Measurements from ENCODE around the gene TGFBR3L.
A peak's percentile ranks its signal among the peaks of the same experiment; 100 is the strongest.

TGFBR3L gene

DNA sequence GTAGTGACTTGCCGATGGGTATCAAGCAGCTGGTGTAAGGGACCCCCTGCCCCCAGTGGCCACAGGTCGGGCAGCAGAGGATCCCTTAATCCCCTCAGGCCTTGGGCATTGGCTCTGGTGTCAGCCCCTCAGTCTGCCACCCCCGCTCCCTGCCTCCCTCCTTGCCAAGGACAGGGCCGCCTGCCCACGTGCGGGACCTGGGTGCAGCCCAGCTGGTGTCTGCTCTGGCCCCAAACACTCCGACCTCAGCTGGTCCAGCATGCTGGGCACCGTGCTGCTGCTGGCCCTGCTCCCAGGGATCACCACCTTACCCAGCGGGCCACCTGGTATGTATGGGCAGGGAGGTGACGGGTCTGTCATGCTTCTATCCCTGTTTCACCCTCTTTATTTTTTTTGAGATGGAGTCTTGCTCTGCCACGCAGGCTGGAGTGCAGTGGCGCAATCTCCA is at the start of gene TGFBR3L:
Gene TGFBR3L, plus strand, starts transcription at position 233 of the 448 bp plus-strand sequence.
- no peak for DNase-seq

- no peak for DNase-seq
Measured at GRCh38 chr19:7865262-7865911, 49.2 kb upstream of the TGFBR3L start.

DNA sequence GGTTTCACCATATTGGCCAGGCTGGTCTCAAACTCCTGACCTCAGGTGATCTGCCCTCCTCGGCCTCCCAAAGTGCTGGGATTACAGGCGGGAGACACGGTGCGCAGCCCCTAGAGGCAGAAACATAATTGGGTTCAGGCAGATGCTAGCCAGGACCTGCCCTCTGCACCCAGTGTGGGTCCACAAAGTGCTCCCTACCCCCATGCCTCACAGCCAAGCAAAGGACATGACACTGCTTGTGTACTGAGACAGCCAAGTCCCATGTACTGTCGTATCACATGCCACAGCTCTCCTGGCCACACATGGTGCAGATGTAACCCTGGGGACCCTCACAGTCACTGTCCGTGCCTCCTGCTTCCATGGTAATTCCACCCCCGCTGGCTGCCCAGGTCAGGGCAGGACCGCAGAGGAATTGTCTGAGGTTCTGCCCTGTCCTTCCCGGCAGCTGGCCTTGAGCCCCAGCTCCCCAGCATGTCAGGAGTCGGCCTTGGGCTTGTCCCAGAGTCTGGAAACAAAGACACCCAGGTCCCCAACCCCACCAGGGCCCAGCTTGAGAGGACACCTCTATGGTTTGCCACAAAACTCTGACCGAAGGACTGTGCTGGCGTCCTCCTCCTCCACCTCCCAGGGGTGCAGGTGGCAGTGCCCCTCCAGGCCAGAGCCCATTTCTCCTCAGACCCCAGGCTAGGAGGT is 48.1 kb upstream of the TGFBR3L start:
- no peak for DNase-seq

GRCh38 chr19:7867092-7867844 is 47.4 kb upstream of the TGFBR3L start:
- DNase-seq, result no peak

GRCh38 chr19:7868326-7868670 is 46.3 kb upstream of the TGFBR3L start:
- no peak for DNase-seq

DNA sequence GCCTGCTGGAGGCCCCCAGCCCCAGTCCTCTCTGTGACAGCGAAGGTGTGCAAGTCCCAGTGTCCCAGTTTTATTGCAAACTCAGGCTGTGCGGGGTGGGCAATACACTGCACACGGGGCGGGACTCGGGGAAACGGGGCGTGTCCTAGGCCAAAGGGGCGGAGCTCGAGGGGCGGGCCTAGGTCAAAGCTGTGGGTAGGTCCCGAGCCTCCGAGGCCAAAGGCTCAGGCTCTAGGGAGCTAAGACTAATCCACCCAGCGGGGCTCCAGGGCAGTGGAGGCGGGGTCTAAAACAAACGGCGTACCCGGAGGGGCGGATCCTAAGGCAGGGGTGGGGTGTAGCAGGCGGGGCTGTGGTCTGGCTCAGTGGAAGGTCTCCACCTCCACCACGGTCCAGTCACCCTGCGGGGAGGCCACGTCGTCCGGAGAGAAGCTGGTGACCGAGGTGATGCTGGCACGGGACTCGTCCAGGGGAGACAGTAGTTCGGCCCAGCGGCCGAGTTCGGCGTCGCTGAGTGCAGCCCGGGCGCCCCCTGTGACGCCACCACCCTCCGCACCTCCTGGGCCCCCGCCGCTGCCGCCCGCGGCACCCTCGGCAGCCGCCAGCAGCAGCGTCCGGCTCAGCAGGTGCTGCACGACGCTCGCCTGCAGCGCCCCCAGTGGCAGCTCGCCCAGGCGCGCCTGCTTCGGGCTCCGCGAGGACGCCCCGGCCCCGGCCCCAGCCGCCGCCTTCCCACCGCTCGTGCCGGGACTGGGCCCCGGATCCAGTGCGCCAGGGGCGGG is 45.8 kb upstream of the TGFBR3L start:
- DNase-seq, result peak; percentile 27 to 73

- no peak for DNase-seq
Measured at GRCh38 chr19:7869453-7869909, 45.1 kb upstream of the TGFBR3L start.

DNA sequence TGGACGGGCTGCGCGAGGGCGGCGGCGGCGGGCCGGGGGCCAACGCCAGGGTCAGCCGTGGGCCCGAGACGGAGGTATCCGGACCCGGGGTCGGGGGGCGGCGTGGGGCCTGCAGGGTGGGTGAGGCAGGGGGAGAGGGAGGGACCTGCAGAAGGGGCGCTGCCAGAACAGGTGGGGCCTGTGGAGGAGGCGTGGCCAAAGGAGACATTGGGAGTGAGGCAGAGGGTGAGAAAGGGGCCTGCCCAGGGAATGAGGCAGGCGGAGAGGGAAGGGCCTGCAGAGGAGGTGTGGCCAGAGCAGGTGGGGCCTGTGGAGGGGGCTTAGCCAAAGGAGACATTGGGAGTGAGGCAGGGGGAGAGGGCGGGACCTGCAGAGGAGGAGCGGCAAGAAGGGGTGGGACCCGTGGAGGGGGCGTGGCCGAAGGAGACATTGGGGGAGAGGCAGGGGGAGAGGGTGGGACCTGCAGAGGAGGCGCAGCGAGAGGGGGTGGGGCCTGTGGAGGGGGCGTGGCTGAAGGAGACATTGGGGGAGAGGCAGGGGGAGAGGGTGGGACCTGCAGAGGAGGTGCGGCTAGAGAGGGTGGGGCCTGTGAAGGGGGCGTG is 44.6 kb upstream of the TGFBR3L start:
- no peak for DNase-seq

DNA sequence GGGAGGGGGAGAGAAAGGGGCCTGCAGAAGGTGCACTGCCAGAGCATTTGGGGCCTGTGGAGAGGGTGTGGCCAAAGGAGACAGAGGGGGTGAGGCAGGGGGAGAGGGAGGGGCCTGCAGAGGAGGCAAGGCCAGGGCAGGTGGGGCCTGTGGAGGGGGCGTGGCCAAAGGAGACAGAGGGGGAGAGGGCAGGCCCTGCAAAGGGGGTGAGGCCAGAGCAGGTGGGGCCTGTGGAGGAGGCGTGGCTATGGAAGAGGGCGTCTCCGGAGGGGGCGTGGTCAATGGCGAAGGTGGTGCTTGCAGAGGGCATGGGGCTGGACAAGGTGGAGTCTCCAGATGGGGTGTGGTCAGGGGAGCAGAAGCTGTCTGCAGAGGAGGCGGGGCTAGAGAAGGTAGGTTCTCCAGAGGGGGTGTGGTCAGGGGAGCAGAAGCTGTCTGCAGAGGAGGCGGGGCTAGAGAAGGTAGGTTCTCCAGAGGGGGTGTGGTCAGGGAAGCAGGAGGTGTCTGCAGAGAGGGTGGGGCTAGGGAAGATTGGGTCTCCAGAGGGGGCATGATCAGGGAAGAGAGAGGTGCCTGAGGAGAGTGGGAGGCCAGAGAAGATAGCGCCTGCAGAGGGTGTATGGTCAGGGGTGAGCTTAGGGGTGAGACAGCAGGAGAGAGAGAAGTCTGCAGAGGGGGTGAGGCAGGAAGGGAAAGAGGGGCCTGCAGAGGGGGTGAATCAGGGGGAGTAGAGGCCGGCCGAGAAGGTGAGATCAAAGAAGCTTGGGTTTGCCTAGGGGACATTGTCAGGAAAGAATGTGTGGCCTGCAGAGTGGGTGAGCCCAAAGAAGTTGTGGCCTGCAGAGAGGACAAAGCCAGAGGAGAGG is 43.8 kb upstream of the TGFBR3L start:
- no peak for DNase-seq

- DNase-seq, result peak; percentile 15 to 66
Measured at GRCh38 chr19:7871437-7872305, 43.0 kb upstream of the TGFBR3L start.

GRCh38 chr19:7872306-7873204 is 42.1 kb upstream of the TGFBR3L start:
- DNase-seq, result no peak

DNA sequence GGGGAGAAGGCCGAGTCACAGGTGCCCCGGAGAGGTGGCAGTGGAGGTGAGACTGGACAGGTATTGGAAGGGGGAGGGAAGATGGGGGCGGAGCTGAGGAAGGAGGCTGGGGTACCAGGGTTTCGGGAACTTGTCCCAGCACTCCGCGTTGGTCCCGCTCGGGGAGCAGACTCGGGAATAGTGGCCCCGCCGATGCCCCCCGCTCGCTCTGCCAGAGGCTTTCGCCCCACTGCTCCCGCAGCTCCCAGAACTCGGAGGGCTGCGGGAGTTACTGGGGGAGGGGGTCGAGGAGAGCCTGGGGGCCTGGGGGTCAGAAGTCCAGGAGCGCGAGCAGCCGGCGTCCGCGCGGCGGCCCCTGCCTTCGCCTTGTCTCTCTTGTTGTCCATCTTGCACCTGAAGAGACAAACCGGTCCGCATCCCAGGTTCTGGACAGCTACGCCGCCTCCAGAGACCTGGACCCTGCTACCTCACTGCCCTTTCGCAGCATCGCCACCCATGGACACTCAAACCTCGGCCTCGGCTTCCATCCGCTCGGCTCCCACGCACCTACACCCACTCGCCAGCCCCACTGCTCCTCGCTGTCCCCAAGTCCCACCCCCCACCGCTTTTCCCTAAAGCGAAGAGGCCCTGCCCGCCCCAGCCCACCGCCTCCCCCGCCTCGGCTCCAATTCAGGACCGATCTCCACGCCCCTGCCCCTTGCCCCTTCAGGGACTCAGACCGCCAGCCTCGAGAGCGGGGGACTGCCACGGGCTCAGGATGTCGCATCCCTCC is 41.1 kb upstream of the TGFBR3L start:
- no peak for DNase-seq

DNA sequence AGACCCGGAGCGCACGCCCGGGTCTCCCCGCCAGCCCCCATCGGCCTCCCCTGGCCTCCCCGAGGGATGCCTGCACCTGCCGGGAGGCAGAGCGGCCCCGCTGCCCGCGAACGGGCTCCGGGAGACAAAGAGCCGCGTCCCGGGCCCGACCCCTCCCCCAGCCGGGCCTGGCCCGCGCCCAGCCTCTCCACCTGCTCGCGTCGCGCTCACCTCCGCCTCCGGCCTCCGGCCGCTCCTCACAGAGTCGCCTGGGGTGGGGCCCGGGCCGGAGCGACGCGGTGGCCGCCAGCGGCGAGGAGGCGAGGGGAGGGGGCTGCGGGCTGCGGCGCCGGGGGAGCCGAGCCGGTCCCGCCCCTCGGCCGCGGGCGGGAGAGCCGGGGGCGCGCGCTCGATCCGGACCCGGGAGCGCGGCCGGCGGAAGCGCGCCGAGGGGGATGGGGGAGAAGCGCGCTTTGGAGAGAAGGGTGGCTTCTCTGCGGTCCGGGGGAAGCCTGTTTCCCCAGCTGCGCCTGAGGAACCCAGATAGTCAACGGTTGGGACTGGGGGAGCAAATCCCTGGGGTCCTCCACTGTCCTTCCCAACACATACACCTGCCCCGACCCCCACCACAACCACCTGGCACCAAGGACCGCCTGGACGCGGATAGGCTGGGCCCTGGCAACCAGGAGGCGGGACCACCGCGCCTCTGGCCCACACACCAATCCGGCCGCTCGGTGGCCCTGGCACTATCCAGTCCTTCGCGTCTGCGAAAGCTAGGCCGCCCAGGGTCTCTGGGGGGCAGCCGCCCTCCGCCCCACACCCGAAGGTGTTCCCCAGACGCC is 40.3 kb upstream of the TGFBR3L start, which contains the start of gene PRR36:
Gene PRR36, minus strand, starts transcription at position 315 of the 821 bp plus-strand sequence. CDS start 701 bp downstream, outside the sequence.
- no peak for DNase-seq

DNA sequence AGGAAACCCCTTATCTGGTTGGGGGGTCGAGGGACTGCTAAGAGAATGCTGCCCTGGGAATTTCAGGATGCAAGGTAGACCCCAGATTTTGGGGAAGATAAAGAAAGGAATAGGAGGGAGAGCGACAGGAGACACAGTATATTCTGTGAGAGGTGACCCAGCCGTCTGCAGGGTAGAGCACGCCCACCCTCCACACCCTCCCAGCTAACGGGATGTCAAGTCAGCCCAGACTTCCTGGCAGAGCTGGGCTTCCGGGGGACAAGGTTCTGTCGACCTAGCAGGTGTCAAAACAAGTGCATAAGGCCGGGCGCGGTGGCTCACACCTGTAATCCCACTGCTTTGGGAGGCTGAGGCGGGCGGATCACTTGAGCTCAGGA is 39.7 kb upstream of the TGFBR3L start:
- no peak for DNase-seq

DNA sequence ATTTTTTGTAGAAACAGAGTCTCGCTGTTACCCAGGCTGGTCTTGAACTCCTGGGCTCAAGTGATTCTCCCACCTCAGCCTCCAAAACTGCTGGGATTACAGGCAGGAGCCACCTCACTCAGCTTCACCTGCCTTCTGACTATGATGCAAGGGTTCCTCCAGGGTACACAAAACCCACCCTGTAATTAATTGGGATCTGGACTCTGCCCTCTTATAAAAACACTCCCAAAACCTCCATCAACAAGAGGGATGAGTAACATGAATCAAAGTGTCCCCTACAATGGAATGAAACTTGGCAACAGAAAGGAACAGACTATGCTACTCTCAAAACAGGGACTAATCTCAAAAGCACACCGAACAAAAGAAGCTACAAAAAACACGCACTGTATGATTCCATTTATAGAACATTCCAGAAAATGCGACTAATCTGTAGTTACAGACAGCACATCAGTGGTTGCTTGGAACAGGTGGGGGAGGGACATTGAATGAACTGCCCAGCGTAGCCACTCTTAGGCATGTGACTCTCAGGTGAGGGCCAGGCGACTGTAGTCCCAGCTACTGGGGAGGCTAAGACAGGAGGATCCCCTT is 37.3 kb upstream of the TGFBR3L start:
- no peak for DNase-seq

DNA sequence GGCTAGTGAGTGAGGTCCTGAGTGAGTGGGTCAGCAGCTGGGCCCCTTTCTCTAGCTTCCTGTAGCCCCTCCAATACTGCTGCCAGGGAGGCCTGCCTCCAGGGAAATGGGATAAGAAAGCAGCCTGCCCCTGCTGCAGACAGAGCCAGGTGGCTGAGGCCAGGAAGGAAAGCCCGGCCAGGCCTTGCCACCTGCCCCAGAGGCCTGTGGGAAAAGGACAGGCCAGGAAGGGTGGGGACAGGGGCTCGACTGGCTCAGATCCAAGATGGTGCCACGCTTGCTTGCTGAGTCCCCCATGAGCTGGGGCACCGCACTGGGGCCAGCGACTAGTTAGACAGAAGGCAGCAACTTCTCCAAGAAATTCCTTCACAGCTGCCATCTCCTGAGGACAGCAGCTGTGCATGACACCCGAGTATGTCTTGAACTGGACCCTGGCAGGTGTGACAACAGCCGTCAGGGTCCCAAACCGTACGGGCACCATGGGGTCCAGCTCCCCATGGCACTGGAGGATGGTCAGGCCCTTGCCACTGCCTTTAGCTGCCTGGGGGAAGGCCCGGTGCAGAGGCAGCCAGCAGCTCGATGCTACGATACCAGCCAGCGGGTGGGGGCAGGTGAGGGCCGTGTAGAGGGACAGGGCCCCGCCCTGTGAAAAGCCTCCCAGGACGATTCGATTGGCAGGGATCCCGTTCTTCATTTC is 35.4 kb upstream of the TGFBR3L start:
- DNase-seq, result no peak

DNA sequence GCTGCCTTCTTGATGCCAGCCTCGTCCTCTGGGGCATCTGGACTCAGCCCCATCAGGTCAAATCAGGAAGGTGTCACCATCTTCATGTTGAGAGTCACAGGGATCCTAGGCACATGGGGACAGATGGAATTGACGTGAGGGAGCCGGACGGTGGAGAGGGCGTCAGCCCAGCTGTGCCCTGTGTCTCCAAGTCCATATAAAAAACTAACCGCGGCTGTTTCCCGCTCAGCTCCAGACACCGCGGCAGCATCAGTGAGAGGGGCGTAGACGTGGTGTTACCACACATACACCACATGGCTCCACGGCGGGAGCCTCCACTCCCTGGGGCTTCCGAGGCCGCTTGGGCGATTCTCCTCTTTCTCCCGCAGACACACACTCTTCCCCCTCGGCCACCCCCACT is 34.8 kb upstream of the TGFBR3L start:
- no peak for DNase-seq

Measured in bone marrow (tissue), 2 donors.